Measurements from ENCODE around the gene LNX1.

GRCh38 chr4:53618321-53618720 is 27.0 kb upstream of the LNX1 start:
- TF ChIP-seq POLR2AphosphoS5 (IDR thresholded peaks at IDR 0.05) (no peak), CTCF (IDR thresholded peaks at IDR 0.05) (no peak)

Measured in sigmoid colon (tissue), 4 donors.